Brain pericyte (primary cell): ENCODE measurements around the gene ANKS3.
"Not testable (repeated sequence)": the region's sequence is repeated elsewhere in the genome, so short reads cannot be mapped to it uniquely, and the experiment has no call there.

ENCODE experiments used
- DNase-seq: peaks from one replicate; pipeline ENCODE4 v3.0.0-alpha.2; 2012; ENCODE audit warnings: low read depth, low spot score

Gene ANKS3

GRCh38 chr16:4667203-4667963 is 66.7 kb downstream of the ANKS3 start:
- no peak for DNase-seq

DNA sequence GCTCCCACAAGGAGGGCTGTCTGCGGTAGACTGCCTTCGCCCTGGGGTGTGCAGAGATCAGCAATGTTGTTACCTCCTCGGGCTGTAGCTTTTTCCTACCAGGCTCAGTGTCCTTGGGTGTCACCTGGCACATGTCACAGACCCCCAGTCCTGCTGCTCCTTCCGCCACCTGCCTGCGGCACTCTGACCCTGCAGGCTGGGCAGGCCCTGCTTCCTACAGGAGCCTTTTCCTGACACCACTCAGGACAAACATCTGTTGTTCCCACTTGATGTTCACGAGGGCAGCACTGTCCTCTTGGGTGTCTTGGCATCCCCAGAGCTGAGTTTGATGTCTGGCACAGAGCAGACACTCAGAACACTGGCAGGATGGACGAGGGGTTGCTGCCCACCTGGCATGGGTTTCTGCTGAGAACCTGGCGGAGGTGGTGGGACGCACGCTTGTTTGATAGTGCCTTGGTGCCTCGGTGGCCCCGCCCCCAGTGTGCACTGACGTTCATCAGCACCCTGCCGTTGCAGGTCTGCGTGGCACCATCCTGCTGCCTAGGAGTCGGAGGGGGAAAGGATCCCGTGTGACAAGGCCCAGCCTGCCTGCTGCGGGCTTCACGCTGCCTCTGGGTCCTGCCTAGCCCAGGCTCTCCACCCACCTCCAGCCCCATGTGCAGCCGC is 67.4 kb downstream of the ANKS3 start:
- DNase-seq = no peak

DNA sequence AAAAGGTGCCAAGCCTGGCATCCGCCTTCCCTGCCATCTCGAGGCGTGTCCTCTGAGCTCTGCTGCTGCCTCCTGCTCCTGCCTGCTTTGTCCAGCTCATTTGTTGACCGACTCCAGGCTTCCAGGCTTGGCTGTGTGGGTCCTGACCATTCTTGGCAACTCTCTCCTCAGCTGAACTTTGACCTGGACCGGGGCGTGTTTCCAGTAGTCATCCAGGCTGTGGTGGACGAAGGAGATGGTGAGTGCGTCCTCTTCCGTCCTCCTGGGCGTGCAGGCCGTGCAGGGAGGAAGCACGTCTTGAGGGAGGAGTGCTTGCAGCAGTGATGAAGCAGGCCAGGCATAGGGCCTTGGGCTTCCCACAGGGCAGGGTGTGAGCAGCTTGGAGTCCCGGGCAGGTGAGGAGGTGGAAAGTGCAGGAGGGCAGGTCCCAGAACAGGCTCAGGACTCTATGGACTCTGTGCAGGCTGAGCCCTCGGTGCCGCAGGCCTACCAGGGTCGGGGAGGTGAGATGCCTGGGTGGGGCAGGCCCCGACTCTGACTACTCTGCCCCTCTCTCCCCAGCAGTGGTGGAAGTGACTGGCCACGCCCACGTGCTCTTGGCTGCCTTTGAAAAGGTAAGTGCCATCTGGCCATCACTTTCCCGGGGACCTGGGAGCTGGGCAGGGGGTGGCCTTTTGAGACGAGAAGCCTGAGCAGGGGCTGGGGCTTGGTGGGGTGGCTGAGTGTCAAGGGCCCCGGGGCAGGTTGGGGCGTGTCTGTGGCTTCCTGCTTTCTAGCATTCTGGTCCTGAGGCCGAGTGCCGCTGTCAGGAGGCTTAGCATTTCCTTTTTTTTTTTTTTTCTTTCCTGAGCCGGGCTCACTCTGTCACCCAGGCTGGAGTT is 69.3 kb downstream of the ANKS3 start:
- no peak for DNase-seq

- no peak for DNase-seq
Observed at GRCh38 chr16:4663777-4664465, 70.2 kb downstream of the ANKS3 start.

- DNase-seq = no peak
Observed at GRCh38 chr16:4663465-4663776, 70.7 kb downstream of the ANKS3 start.

- no peak for DNase-seq
Observed at GRCh38 chr16:4661661-4662060, 72.4 kb downstream of the ANKS3 start.

GRCh38 chr16:4660454-4661007 is 73.5 kb downstream of the ANKS3 start:
- no peak for DNase-seq

- DNase-seq = no peak
Observed at GRCh38 chr16:4659363-4660353, 74.4 kb downstream of the ANKS3 start.

DNA sequence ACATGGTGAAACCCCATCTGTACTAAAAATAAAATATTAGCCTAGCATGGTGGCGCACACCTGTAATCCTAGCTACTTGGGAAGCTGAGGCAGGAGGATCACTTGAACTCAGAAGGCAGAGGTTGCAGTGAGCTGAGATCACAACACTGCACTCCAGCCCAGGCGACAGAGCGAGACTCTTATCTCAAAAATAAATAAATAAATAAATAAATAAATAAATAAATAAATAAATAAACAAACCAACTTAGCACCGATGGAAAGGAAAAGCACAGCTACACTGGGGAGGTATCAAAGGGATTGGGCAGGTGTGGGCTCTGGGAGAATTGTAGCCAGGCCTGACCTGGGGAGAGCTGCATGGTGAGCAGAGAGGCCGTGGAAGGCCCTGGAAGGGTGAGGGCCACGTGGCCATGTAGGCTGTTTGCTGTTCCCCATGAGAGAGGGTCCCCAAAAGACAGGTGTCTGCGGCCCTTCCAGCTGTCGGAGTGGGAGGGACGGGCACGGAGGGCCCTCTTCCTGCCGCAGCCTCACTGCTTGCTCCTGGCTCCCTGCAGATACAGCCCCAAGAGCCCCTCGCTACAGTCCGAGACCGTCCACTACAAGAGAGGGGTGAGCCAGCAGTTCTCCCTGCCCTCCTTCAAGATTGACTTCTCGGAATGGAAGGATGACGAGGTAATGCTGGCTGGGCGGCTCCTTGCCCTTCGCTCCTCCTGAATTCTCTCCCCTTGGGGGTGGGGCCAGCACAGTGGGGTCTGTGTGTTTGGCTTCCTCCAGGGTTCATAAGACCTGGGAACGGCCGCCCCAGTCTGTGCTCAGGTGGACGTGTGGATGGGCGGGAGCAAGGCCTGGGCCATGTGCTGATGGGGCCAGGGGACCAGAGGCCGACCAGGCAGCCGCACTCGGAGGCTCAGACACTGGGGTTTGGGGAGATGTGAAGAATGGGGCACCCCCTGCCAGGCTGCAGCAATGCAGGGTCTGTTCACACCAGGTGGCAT is 77.1 kb downstream of the ANKS3 start:
- DNase-seq = no peak

GRCh38 chr16:4656221-4656620 is 77.8 kb downstream of the ANKS3 start:
- DNase-seq = no peak

GRCh38 chr16:4655801-4656200 is 78.3 kb downstream of the ANKS3 start:
- DNase-seq = no peak

DNA sequence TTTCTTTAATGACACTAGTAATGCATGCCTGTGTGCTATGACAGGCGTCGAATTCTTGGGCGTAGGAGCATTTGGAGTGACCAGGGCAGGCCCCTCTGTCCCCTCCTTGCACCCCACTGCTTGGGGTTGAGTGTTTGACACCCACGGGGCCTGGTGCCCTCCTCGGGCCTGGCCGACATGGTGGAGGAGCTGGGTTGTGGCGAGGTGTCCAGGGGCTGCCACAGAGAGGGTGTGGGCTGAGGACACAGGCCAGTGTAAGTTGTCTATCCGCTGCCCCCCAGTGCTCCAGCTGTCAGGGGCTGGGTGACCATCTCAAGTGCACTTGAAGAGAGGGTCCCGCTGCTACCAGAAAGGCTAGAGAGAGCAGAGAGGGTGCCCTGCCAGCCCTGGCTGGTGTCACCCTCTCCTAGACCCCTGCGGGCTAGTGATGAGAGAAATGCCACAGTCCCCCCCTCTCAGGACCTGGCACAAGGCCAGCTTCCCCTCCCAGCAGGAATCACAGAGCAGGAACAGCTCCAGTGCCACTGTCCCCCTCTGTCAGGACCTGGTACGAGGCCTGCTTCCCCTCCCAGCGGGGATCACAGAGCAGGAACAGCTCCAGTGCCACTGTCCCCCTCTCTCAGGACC is 79.0 kb downstream of the ANKS3 start:
- DNase-seq = no peak

DNA sequence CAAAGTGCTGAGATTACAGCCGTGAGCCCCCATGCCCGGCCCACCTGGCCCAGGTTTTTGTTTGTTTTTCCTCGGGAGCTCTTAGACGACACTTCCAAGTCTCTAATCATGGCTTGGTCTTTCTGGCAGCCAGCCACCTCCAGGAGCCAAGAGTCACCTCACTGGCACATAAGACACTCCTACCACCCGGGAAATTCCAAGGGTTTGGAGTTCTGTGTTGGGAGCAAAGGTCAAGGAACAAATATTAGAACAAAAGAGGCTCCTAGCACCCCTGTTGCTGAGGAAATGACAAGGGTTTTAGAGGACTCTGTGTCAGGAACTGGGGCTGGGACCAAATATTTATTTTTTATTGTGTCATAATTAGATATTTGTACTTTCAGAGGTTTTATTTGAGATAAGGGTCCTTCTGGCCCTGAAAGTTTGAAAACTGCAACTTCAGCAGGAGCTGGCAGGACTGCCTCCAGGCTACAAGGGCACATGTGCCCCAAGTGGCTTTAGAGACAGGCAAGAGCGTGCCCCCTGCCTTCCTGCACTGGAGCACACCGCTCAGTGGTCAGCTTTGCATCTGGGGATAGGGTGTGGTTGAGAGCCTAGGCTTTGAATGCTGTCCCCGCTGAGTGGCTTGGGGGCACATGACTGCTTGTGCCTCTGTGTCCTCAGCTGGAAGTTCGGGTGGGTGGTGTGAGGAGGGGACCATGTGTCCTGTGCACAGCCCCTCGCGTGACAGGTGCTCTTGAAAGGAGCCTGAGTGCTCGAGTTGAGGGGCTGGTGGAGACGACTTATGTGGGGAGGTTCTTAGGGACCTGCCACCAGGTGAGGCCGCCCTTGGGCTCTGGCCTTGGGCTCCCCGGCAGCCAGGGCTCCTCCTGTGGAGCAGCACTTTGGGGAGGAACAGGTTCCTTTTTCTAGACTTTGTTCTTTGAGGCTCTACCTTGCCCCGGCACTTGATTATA is 79.8 kb downstream of the ANKS3 start:
- no peak for DNase-seq

- DNase-seq = no peak
Observed at GRCh38 chr16:4652561-4652960, 81.5 kb downstream of the ANKS3 start.

- no peak for DNase-seq
Observed at GRCh38 chr16:4651827-4652226, 82.2 kb downstream of the ANKS3 start.

- DNase-seq = not testable (repeated sequence)
Observed at GRCh38 chr16:4650443-4651074, 83.5 kb downstream of the ANKS3 start.
